Tongue (tissue), 2 donors: ENCODE results near the gene DMD. TPM values are rescaled to one million over a fixed set of nuclear protein-coding genes. Genes with fewer than 3 reads are reported as not detected.
"Not testable (repeated sequence)": the region's sequence is repeated elsewhere in the genome, so short reads cannot be mapped to it uniquely, and the experiment has no call there.

Source experiments
- DNase-seq: peaks from one replicate; pipeline ENCODE4 v3.0.0-alpha.2; 2015
- total RNA-seq: library from RNA; depleted of rRNA; stranded (reverse); fragments of >200 nt; gene quantifications from one replicate; pipeline ENCODE4 v1.2.3, GENCODE V29; 2014

Gene DMD
- total RNA-seq, 1 donor from 2014 or later: 304 TPM

GRCh38 chrX:32852203-32852602 lies 359.1 kb downstream of the DMD start:
- no peak for DNase-seq

GRCh38 chrX:32851556-32851955 lies 359.8 kb downstream of the DMD start:
- no peak for DNase-seq

GRCh38 chrX:32847921-32848320 lies 363.4 kb downstream of the DMD start:
- no peak for DNase-seq

GRCh38 chrX:32842053-32842452 lies 369.3 kb downstream of the DMD start:
- DNase-seq: no peak

GRCh38 chrX:32839781-32840180 lies 371.6 kb downstream of the DMD start:
- no peak for DNase-seq

GRCh38 chrX:32825009-32825408 lies 386.3 kb downstream of the DMD start:
- no peak for DNase-seq

GRCh38 chrX:32804034-32804433 lies 407.3 kb downstream of the DMD start:
- DNase-seq: no peak

- DNase-seq: peak; percentile 2
These were observed 412.4 kb downstream of the DMD start for GRCh38 chrX:32798990-32799389.

GRCh38 chrX:32788936-32789335 lies 422.4 kb downstream of the DMD start:
- no peak for DNase-seq

GRCh38 chrX:32780109-32780508 lies 431.2 kb downstream of the DMD start:
- no peak for DNase-seq

GRCh38 chrX:32778965-32779364 lies 432.4 kb downstream of the DMD start:
- no peak for DNase-seq

- DNase-seq: no peak
These were observed 436.4 kb downstream of the DMD start for GRCh38 chrX:32774966-32775365.

- DNase-seq: no peak
These were observed 462.3 kb downstream of the DMD start for GRCh38 chrX:32749070-32749469.

- no peak for DNase-seq
These were observed 466.0 kb downstream of the DMD start for GRCh38 chrX:32745323-32745722.

- DNase-seq: no peak
These were observed 466.4 kb downstream of the DMD start for GRCh38 chrX:32744921-32745320.

- no peak for DNase-seq
These were observed 469.4 kb downstream of the DMD start for GRCh38 chrX:32741910-32742309.

- DNase-seq: no peak
These were observed 502.8 kb downstream of the DMD start for GRCh38 chrX:32708542-32708941.

- not testable (repeated sequence) for DNase-seq
These were observed 506.0 kb downstream of the DMD start for GRCh38 chrX:32705385-32705784.

GRCh38 chrX:32687379-32687778 lies 524.0 kb downstream of the DMD start:
- DNase-seq: no peak

- no peak for DNase-seq
These were observed 532.9 kb downstream of the DMD start for GRCh38 chrX:32678487-32678886.

- DNase-seq: no peak
These were observed 538.2 kb downstream of the DMD start for GRCh38 chrX:32673193-32673592.

- no peak for DNase-seq
These were observed 548.8 kb downstream of the DMD start for GRCh38 chrX:32662516-32662915.

GRCh38 chrX:32644476-32645245 lies 566.7 kb downstream of the DMD start:
- no peak for DNase-seq

GRCh38 chrX:32642283-32642682 lies 569.1 kb downstream of the DMD start:
- DNase-seq: no peak

GRCh38 chrX:32618154-32618553 lies 593.2 kb downstream of the DMD start:
- DNase-seq: no peak
